A673 (cell line): ENCODE measurements around the gene SLC30A4.

Experiments
- EZH2 ChIP-seq: fragments of 200-600 bp; sonication (generic); IDR thresholded peaks from 2 replicates; pipeline ENCODE4 v1.6.1; 2017; ENCODE audit warnings: borderline replicate concordance, low read depth, mild to moderate bottlenecking, mixed read lengths, antibody characterized with exemption, low read length; ENCODE audit not compliant: poor library complexity, severe bottlenecking
- TF ChIP-seq, protein P1 (sequence below): fragments of 300-800, 200-600 bp; sonication (generic); conservative IDR thresholded peaks from 2 replicates; pipeline ENCODE4 v1.5.1; 2017; ENCODE audit warnings: low read depth, mild to moderate bottlenecking, antibody characterized with exemption, low read length, moderate library complexity, mixed read lengths

DNA sequence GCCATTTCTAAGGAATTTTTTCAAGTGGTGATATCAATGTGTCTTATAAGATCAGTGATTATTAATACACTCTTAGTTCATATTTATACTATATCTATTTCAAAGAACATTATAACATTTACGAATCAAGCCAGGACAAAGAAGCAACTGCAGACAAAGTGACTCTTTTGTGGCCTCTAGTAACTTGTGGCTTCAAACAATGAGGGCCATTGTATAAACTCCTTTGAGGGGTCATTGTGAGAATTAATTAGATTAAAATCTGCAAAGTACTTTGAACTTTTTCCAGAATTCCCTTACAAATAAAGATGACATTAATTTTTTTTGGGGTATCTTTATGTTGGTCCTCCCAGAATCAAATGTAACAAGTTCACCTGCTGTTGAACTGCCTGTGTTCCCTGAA lies 12.3 kb upstream of the SLC30A4 start:
- TF ChIP-seq, protein P1, sequence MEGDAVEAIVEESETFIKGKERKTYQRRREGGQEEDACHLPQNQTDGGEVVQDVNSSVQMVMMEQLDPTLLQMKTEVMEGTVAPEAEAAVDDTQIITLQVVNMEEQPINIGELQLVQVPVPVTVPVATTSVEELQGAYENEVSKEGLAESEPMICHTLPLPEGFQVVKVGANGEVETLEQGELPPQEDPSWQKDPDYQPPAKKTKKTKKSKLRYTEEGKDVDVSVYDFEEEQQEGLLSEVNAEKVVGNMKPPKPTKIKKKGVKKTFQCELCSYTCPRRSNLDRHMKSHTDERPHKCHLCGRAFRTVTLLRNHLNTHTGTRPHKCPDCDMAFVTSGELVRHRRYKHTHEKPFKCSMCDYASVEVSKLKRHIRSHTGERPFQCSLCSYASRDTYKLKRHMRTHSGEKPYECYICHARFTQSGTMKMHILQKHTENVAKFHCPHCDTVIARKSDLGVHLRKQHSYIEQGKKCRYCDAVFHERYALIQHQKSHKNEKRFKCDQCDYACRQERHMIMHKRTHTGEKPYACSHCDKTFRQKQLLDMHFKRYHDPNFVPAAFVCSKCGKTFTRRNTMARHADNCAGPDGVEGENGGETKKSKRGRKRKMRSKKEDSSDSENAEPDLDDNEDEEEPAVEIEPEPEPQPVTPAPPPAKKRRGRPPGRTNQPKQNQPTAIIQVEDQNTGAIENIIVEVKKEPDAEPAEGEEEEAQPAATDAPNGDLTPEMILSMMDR, result no peak
- no peak for TF ChIP-seq EZH2
